Stimulated activated CD4-positive, alpha-beta T cell treated with anti-CD3 and anti-CD28 coated beads, Interleukin-12 subunit alpha, Interleukin-12 subunit beta, amount 100 ng/mL, for 48 hours (primary cell): ENCODE results near the gene IFNL3.
"Not testable (repeated sequence)": the region's sequence is repeated elsewhere in the genome, so short reads cannot be mapped to it uniquely, and the experiment has no call there.

Experiments used
- DNase-seq, 3 donors: peaks; one replicate each; pipeline ENCODE4 v3.0.0-alpha.2; 2020; ENCODE audit warnings: low read depth in 2 of 3, low spot score in 1 of 3

IFNL3 gene

GRCh38 chr19:39244410-39245100 is at the start of gene IFNL3:
Gene IFNL3 (minus strand): TSS chr19:39245006. CDS start chr19:39244967, 39 bp downstream.
- DNase-seq = not testable (repeated sequence)

GRCh38 chr19:39293394-39293793 is 48.6 kb upstream of the IFNL3 start:
- no peak for DNase-seq

- no peak for DNase-seq
Observed at GRCh38 chr19:39284032-39284431, 39.2 kb upstream of the IFNL3 start.

- no peak for DNase-seq
Observed at GRCh38 chr19:39282021-39282420, 37.2 kb upstream of the IFNL3 start.

- no peak for DNase-seq
Observed at GRCh38 chr19:39277598-39277997, 32.8 kb upstream of the IFNL3 start.

- DNase-seq = no peak
Observed at GRCh38 chr19:39276740-39277139, 31.9 kb upstream of the IFNL3 start.

- DNase-seq = no peak
Observed at GRCh38 chr19:39275578-39275977, 30.8 kb upstream of the IFNL3 start.

GRCh38 chr19:39273859-39274258 is 29.1 kb upstream of the IFNL3 start:
- DNase-seq = not testable (repeated sequence)

GRCh38 chr19:39270036-39270871 is 25.4 kb upstream of the IFNL3 start:
- no peak for DNase-seq

GRCh38 chr19:39269369-39269768 is 24.6 kb upstream of the IFNL3 start:
- not testable (repeated sequence) for DNase-seq

- DNase-seq = not testable (repeated sequence)
Observed at GRCh38 chr19:39268531-39269223, 23.9 kb upstream of the IFNL3 start.

GRCh38 chr19:39268085-39268484 is 23.3 kb upstream of the IFNL3 start, which contains the start of gene IFNL2:
Gene IFNL2 (plus strand): TSS chr19:39268396. CDS start chr19:39268569, 173 bp downstream.
- DNase-seq = not testable (repeated sequence)

- DNase-seq = no peak
Observed at GRCh38 chr19:39265321-39265916, 20.6 kb upstream of the IFNL3 start.

GRCh38 chr19:39264306-39265290 is 19.8 kb upstream of the IFNL3 start:
- no peak for DNase-seq

GRCh38 chr19:39263912-39264305 is 19.1 kb upstream of the IFNL3 start:
- DNase-seq = no peak

GRCh38 chr19:39262496-39262895 is 17.7 kb upstream of the IFNL3 start:
- no peak for DNase-seq

- no peak for DNase-seq
Observed at GRCh38 chr19:39261704-39262103, 16.9 kb upstream of the IFNL3 start.

GRCh38 chr19:39257227-39257626 is 12.4 kb upstream of the IFNL3 start:
- DNase-seq = no peak

GRCh38 chr19:39254531-39255345 is 9.9 kb upstream of the IFNL3 start:
- no peak for DNase-seq
